ENCODE results near the gene SCYGR4. TPM values are rescaled to one million over a fixed set of nuclear protein-coding genes. Genes with fewer than 3 reads are reported as not detected.

The SCYGR4 gene
- total RNA-seq, 2 experiments from 2014 or later, result not detected

Other genes with a start within 250 kb of the SCYGR4 start
- gene TM4SF20, start 238.2 kb upstream of the SCYGR4 start, total RNA-seq, result not detected
- gene SCYGR1, start 229.5 kb upstream of the SCYGR4 start, total RNA-seq, result not detected
- gene AGFG1, start 145.3 kb upstream of the SCYGR4 start, total RNA-seq, result 100 to 1,000 TPM; 151 to 162 TPM
- gene SCYGR2, start 18.6 kb upstream of the SCYGR4 start, total RNA-seq, result not detected
- gene SCYGR3, start 2.7 kb upstream of the SCYGR4 start, total RNA-seq, result not detected
- gene SCYGR5, start 49.3 kb downstream of the SCYGR4 start, total RNA-seq, result not detected
- not detected for gene SLC19A3, start 100.5 kb downstream of the SCYGR4 start, total RNA-seq
- not detected for gene SCYGR6, start 107.3 kb downstream of the SCYGR4 start, total RNA-seq
- not detected for gene SCYGR7, start 110.8 kb downstream of the SCYGR4 start, total RNA-seq
- not detected for gene SCYGR8, start 128.4 kb downstream of the SCYGR4 start, total RNA-seq
- 1 to 10 TPM; 3.1 to 4.4 TPM for gene CCL20, start 196.3 kb downstream of the SCYGR4 start, total RNA-seq

Data from activated naive CD8-positive, alpha-beta T cell treated with anti-CD3 and anti-CD28 coated beads for 36 hours (primary cell).